ENCODE results near the gene TTC7B.

DNA sequence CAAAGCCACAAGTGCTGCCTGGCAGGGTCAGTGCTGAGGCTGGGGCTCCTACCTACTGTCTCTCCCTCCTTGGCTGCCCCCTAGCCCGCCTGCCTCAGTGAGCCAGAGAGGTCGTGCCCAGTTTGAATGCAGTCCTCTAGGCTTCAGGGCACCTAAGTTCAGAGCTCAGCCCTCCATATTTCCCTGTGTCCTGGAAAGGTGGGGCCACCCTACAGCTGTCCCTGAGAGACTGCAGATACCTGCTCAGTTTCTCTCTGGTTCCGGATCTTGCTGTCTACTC is 276.8 kb downstream of the TTC7B start:
- TF ChIP-seq, protein P1, sequence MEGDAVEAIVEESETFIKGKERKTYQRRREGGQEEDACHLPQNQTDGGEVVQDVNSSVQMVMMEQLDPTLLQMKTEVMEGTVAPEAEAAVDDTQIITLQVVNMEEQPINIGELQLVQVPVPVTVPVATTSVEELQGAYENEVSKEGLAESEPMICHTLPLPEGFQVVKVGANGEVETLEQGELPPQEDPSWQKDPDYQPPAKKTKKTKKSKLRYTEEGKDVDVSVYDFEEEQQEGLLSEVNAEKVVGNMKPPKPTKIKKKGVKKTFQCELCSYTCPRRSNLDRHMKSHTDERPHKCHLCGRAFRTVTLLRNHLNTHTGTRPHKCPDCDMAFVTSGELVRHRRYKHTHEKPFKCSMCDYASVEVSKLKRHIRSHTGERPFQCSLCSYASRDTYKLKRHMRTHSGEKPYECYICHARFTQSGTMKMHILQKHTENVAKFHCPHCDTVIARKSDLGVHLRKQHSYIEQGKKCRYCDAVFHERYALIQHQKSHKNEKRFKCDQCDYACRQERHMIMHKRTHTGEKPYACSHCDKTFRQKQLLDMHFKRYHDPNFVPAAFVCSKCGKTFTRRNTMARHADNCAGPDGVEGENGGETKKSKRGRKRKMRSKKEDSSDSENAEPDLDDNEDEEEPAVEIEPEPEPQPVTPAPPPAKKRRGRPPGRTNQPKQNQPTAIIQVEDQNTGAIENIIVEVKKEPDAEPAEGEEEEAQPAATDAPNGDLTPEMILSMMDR (IDR thresholded peaks at IDR 0.05; ENCODE audit: insufficient read depth, low read length, poor library complexity, severe bottlenecking): no peak
- TF ChIP-seq EZH2phosphoT487 (conservative IDR thresholded peaks at IDR 0.05; ENCODE audit: low read length): no peak

All from SU-DHL-6 (cell line).